ENCODE results near the gene JAZF1. TPM values are rescaled to one million over a fixed set of nuclear protein-coding genes. Genes with fewer than 3 reads are reported as not detected.

The JAZF1 gene
- total RNA-seq, 1 donor from 2014 or later = 16.1 TPM

GRCh38 chr7:28075674-28076358, 104.8 kb downstream of the JAZF1 start:
- DNase-seq (ENCODE audit: low spot score) = no peak

GRCh38 chr7:28072876-28073514, 107.6 kb downstream of the JAZF1 start:
- DNase-seq (ENCODE audit: low spot score) = no peak

GRCh38 chr7:28071570-28071969, 109.0 kb downstream of the JAZF1 start:
- DNase-seq (ENCODE audit: low spot score) = no peak

GRCh38 chr7:28070297-28071055, 110.1 kb downstream of the JAZF1 start:
- no peak for DNase-seq (ENCODE audit: low spot score)

- peak; percentile 69 for DNase-seq (ENCODE audit: low spot score)
Measured at GRCh38 chr7:28069807-28070206, 110.8 kb downstream of the JAZF1 start.

GRCh38 chr7:28069388-28069787, 111.2 kb downstream of the JAZF1 start:
- DNase-seq (ENCODE audit: low spot score) = no peak

GRCh38 chr7:28068811-28069216, 111.8 kb downstream of the JAZF1 start:
- no peak for DNase-seq (ENCODE audit: low spot score)

GRCh38 chr7:28067171-28067570, 113.4 kb downstream of the JAZF1 start:
- no peak for DNase-seq (ENCODE audit: low spot score)

- no peak for DNase-seq (ENCODE audit: low spot score)
Measured at GRCh38 chr7:28065721-28066285, 114.8 kb downstream of the JAZF1 start.

- no peak for DNase-seq (ENCODE audit: low spot score)
Measured at GRCh38 chr7:28065308-28065707, 115.3 kb downstream of the JAZF1 start.

GRCh38 chr7:28064437-28064836, 116.2 kb downstream of the JAZF1 start:
- no peak for DNase-seq (ENCODE audit: low spot score)

- DNase-seq (ENCODE audit: low spot score) = peak; percentile 60
Measured at GRCh38 chr7:28062197-28062991, 118.2 kb downstream of the JAZF1 start.

- no peak for DNase-seq (ENCODE audit: low spot score)
Measured at GRCh38 chr7:28061824-28062196, 118.8 kb downstream of the JAZF1 start.

GRCh38 chr7:28060371-28060950, 120.1 kb downstream of the JAZF1 start:
- DNase-seq (ENCODE audit: low spot score) = no peak

GRCh38 chr7:28055161-28055544, 125.4 kb downstream of the JAZF1 start:
- DNase-seq (ENCODE audit: low spot score) = no peak

- no peak for DNase-seq (ENCODE audit: low spot score)
Measured at GRCh38 chr7:28054531-28055160, 125.9 kb downstream of the JAZF1 start.

- DNase-seq (ENCODE audit: low spot score) = no peak
Measured at GRCh38 chr7:28052933-28053332, 127.7 kb downstream of the JAZF1 start.

GRCh38 chr7:28048694-28049093, 131.9 kb downstream of the JAZF1 start:
- no peak for DNase-seq (ENCODE audit: low spot score)

- DNase-seq (ENCODE audit: low spot score) = no peak
Measured at GRCh38 chr7:28046035-28046434, 134.6 kb downstream of the JAZF1 start.

GRCh38 chr7:28045592-28045991, 135.0 kb downstream of the JAZF1 start:
- DNase-seq (ENCODE audit: low spot score) = no peak

GRCh38 chr7:28044825-28045224, 135.8 kb downstream of the JAZF1 start:
- DNase-seq (ENCODE audit: low spot score) = no peak
